ENCODE results near the gene OR51B4. TPM values are rescaled to one million over a fixed set of nuclear protein-coding genes. Genes with fewer than 3 reads are reported as not detected.

OR51B4 gene
- total RNA-seq, 4 donors from 2014 or later, result not detected

DNA sequence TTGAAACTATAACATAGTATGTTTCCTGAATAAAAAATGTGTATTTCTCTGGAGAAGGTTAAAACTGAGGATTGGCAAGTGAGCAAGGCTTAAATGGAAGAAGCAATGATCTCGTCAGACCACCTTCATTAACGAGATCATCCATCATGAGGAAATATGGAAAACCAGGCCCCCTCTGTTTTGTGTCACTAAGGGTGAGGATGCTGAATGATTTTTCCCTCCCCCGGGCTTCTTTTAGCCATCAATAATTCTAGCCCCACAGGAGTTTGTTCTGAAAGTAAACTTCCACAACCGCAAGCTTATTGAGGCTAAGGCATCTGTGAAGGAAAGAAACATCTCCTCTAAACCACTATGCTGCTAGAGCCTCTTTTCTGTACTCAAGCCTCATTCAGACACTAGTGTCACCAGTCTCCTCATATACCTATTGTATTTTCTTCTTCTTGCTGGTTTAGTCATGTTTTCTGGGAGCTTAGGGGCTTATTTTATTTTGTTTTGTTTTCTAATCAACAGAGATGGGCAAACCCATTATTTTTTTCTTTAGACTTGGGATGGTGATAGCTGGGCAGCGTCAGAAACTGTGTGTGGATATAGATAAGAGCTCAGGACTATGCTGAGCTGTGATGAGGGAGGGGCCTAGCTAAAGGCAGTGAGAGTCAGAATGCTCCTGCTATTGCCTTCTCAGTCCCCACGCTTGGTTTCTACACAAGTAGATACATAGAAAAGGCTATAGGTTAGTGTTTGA lies 26.2 kb downstream of the OR51B4 start:
- TF ChIP-seq, protein P1, sequence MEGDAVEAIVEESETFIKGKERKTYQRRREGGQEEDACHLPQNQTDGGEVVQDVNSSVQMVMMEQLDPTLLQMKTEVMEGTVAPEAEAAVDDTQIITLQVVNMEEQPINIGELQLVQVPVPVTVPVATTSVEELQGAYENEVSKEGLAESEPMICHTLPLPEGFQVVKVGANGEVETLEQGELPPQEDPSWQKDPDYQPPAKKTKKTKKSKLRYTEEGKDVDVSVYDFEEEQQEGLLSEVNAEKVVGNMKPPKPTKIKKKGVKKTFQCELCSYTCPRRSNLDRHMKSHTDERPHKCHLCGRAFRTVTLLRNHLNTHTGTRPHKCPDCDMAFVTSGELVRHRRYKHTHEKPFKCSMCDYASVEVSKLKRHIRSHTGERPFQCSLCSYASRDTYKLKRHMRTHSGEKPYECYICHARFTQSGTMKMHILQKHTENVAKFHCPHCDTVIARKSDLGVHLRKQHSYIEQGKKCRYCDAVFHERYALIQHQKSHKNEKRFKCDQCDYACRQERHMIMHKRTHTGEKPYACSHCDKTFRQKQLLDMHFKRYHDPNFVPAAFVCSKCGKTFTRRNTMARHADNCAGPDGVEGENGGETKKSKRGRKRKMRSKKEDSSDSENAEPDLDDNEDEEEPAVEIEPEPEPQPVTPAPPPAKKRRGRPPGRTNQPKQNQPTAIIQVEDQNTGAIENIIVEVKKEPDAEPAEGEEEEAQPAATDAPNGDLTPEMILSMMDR (IDR thresholded peaks at IDR 0.05), result no peak
- no peak for TF ChIP-seq POLR2AphosphoS5 (IDR thresholded peaks at IDR 0.05)
- TF ChIP-seq EP300 (IDR thresholded peaks at IDR 0.05), result no peak
- TF ChIP-seq POLR2A (IDR thresholded peaks at IDR 0.05; ENCODE audit: low read depth), result no peak
- 75% methylated on average over 6 of the region's 6 CpGs for WGBS
- intact Hi-C loops (cut with DNase I), result no loop called here

DNA sequence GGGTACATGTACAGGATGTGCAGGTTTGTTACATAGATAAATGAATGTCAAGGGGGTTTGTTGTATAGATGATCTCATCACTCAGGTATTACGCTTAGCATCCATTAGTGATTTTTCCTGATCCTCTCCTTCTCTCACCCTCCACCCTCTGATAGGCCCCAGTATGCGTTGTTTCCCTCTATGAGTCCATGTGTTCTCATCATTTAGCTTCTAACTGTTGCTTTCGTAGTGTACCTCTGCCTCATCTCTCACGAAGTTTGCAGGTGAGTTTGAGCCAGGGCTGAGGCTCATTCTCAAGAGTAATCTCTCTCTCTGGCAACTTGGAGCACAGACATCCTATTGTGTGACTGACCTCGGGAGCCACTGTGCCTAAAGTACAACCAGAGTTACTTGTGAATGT lies 27.4 kb downstream of the OR51B4 start:
- H3K4me3 ChIP-seq, result no peak overlapping the region
- intact Hi-C loops (cut with DNase I), result no loop called here
- 63% methylated on average over 5 of the region's 5 CpGs for WGBS
- H3K27me3 ChIP-seq, result no peaks in the 10 kb centered on the region
- H3K36me3 ChIP-seq, result no peaks in the 10 kb centered on the region
- no peaks in the 10 kb centered on the region for H3K4me1 ChIP-seq
- no peak for DNase-seq (ENCODE audit: extremely low spot score)
- H3K9me3 ChIP-seq, result no peaks in the 10 kb centered on the region
- no peak overlapping the region for H3K27ac ChIP-seq (replicated peaks in 1 of 4)
- TF ChIP-seq EP300 (IDR thresholded peaks at IDR 0.05) (no peak), POLR2AphosphoS5 (IDR thresholded peaks at IDR 0.05) (no peak), POLR2A (IDR thresholded peaks at IDR 0.05; ENCODE audit: low read depth) (no peak)
- TF ChIP-seq, protein P1 (IDR thresholded peaks at IDR 0.05), result no peak

More for the DNA sequence above, 26.2 kb downstream of the OR51B4 start:
- Histone ChIP-seq H3K4me1 (peaks cover 0 to 2% (median under 1%) of the 10 kb centered on the region in 4 donors), H3K9me3 (no peaks in the 10 kb centered on the region), H3K27me3 (no peaks in the 10 kb centered on the region), H3K4me3 (no peak overlapping the region), H3K36me3 (no peaks in the 10 kb centered on the region), H3K27ac (replicated peaks in 1 of 4) (no peak overlapping the region)
- DNase-seq (ENCODE audit: extremely low spot score), result no peak

DNA sequence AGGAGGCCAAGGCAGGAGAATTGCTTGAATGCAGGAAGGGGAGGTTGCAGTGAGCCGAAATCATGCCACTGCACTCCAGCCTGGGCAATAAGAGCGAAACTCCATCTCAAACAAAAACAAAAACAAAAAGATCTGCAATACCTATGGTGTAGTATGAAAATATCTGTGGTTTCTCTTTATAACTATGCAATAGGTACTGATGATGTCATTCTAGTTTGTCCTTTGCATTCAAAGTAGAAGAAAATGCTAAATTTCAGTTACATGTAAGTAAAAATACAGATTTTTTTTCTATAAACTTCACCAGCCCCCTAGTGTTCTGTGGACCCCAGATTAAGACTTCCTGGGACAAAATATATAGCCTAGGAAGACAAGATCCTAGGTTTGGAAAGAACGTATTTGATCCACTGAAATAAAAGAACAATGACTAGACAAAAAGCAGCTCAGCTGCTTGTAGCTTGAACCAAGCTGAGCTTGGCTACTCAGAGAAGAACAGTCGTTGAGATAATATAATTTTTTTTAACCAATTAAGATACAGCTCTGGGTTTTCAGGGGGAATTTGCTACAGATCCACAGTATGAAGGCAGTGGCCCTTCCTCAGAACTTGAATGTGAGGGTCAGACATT lies 29.2 kb downstream of the OR51B4 start:
- 72% methylated on average over 4 of the region's 4 CpGs for whole genome bisulfite sequencing
- Histone ChIP-seq H3K4me1 (no peaks in the 10 kb centered on the region), H3K27ac (replicated peaks in 1 of 4) (no peak overlapping the region), H3K27me3 (no peaks in the 10 kb centered on the region), H3K36me3 (no peaks in the 10 kb centered on the region), H3K9me3 (no peaks in the 10 kb centered on the region), H3K4me3 (no peak overlapping the region)
- DNase-seq (ENCODE audit: extremely low spot score), result no peak
- intact Hi-C loops (cut with DNase I), result no loop called here
- no peak for TF ChIP-seq POLR2A (IDR thresholded peaks at IDR 0.05; ENCODE audit: low read depth)
- TF ChIP-seq POLR2AphosphoS5 (IDR thresholded peaks at IDR 0.05), result no peak
- TF ChIP-seq, protein P1 (IDR thresholded peaks at IDR 0.05), result no peak
- TF ChIP-seq EP300 (IDR thresholded peaks at IDR 0.05), result no peak

DNA sequence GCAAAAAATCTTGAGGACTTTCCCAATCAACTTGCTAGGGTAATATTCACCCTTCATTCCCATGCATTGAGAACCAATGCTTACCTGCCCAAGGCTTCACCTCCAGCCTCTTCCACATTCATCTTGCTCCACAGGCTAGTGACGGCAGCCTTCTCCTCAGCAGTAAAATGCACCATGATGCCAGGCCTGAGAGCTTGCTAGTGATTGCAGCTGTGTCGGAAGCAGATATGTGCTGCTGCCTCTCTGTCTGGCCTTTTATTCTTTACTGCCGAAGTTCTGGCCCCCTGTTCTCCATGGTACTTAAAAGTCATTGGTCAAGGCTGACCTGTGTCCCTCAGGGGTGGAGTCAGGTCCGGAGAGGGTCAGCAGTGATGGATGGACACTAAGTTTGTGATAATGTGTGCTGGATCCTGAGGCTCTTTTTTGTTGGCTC lies 32.0 kb downstream of the OR51B4 start, which contains the start of gene HBE1:
Gene HBE1 (minus strand): TSS at position 231 of the 433 bp plus-strand sequence. CDS start 55 bp downstream, at position 176.
- 34% methylated on average over 4 of the region's 4 CpGs for WGBS

More for the DNA sequence above, 32.0 kb downstream of the OR51B4 start, which contains the start of gene HBE1:
- no peaks in the 10 kb centered on the region for H3K9me3 ChIP-seq
- H3K4me1 ChIP-seq, result no peaks in the 10 kb centered on the region
- DNase-seq (ENCODE audit: extremely low spot score), result no peak
- no peak within 1 kb of the TSS for H3K4me3 ChIP-seq
- H3K27ac ChIP-seq (replicated peaks in 1 of 4), result no peak within 1 kb of the TSS
- intact Hi-C loops (cut with DNase I), result no loop called here
- no peaks in the 10 kb centered on the region for H3K36me3 ChIP-seq
- TF ChIP-seq, protein P1 (IDR thresholded peaks at IDR 0.05), result no peak
- TF ChIP-seq POLR2A (IDR thresholded peaks at IDR 0.05; ENCODE audit: low read depth), result no peak
- TF ChIP-seq EP300 (IDR thresholded peaks at IDR 0.05), result no peak
- no peak for TF ChIP-seq POLR2AphosphoS5 (IDR thresholded peaks at IDR 0.05)
- H3K27me3 ChIP-seq, result no peaks in the 10 kb centered on the region
